ENCODE results near the gene ASTN2.

DNA sequence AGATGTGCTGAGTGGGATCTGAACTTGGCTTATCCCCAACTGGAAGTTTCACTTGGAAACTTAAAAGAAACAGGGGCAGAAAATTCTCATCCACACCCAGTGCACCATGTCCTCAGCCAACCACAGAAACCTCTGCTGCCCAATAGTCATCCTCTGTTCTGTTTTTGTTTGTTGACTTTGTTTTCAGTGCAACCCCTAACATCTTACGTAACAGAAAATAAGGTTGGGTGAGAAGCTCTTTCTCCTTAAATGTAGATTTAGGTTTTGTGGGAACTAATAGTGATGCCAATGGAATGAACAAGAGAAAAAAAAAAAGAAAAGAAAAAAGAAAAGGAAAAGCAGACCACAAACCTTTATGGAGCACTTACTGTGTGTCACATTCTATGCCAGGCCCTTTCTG is 998.4 kb downstream of the ASTN2 start:
- TF ChIP-seq CTCF (IDR thresholded peaks at IDR 0.05; ENCODE audit: low read length) (no peak), EZH2 (optimal IDR thresholded peaks at IDR 0.05; ENCODE audit: low read depth, low read length) (no peak)

All from MM.1S (cell line).